ENCODE data around the gene SPRYD7. TPM values are rescaled to one million over a fixed set of nuclear protein-coding genes. Genes with fewer than 3 reads are reported as not detected.

The SPRYD7 gene
- total RNA-seq, 1 donor = 5.3 TPM

GRCh38 chr13:49864509-49864908 lies 71.6 kb downstream of the SPRYD7 start:
- DNase-seq (ENCODE audit: low read depth) = no peak
- H3K4me3 ChIP-seq (ENCODE audit: low read depth, low read length) = no peak overlapping the region
- TF ChIP-seq CTCF (IDR thresholded peaks at IDR 0.05; ENCODE audit: insufficient read depth, low read length) = no peak

Small RNA genes lying within 50 kb of the gene (small RNA-seq; reads per million reads assigned to genes)
- not detected for gene RNY4P30
- gene RNY4P9 = not detected

Other genes starting within 250 kb of the SPRYD7 start
- 37.1 and 47.0 TPM in 2 replicates for gene EBPL, start 244.9 kb downstream of the SPRYD7 start, total RNA-seq (ENCODE audit: low replicate concordance)
- gene KPNA3, start 143.7 kb downstream of the SPRYD7 start, total RNA-seq (ENCODE audit: low replicate concordance) = 20.3 and 46.6 TPM in 2 replicates
- 19.4 and 25.6 TPM in 2 replicates for gene TRIM13, start 60.7 kb upstream of the SPRYD7 start, total RNA-seq (ENCODE audit: low replicate concordance)
- gene KCNRG, start 79.1 kb upstream of the SPRYD7 start, total RNA-seq (ENCODE audit: low replicate concordance) = 1.4 and 2.9 TPM in 2 replicates